Measurements from ENCODE around the gene CLCN7. TPM values are rescaled to one million over a fixed set of nuclear protein-coding genes. Genes with fewer than 3 reads are reported as not detected.

Gene CLCN7
- total and polyA plus RNA-seq, 2 of the 13 experiments (the other 11 are each of a cell fraction or from before 2014, with no cell fraction given) = 24.6 to 25.1 TPM

GRCh38 chr16:1435921-1436697, 38.7 kb downstream of the CLCN7 start (continued):
- TF ChIP-seq, protein P1, sequence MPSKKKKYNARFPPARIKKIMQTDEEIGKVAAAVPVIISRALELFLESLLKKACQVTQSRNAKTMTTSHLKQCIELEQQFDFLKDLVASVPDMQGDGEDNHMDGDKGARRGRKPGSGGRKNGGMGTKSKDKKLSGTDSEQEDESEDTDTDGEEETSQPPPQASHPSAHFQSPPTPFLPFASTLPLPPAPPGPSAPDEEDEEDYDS (CRISPR knock-in tag; IDR thresholded peaks at IDR 0.05) = peak; percentile 41
- no peak for TF ChIP-seq ZNF609 (CRISPR knock-in tag; IDR thresholded peaks at IDR 0.05; ENCODE audit: borderline replicate concordance)
- TF ChIP-seq, protein P2, sequence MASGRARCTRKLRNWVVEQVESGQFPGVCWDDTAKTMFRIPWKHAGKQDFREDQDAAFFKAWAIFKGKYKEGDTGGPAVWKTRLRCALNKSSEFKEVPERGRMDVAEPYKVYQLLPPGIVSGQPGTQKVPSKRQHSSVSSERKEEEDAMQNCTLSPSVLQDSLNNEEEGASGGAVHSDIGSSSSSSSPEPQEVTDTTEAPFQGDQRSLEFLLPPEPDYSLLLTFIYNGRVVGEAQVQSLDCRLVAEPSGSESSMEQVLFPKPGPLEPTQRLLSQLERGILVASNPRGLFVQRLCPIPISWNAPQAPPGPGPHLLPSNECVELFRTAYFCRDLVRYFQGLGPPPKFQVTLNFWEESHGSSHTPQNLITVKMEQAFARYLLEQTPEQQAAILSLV (CRISPR knock-in tag; IDR thresholded peaks at IDR 0.05; ENCODE audit: borderline replicate concordance) = no peak; the same call in 1 of the 2 replicates
- no peak for TF ChIP-seq ZBTB7B (CRISPR knock-in tag; IDR thresholded peaks at IDR 0.05)
- no peak; the same call in 1 of the 2 replicates for TF ChIP-seq ZNF879 (CRISPR knock-in tag; IDR thresholded peaks at IDR 0.05)
- TF ChIP-seq KLF16 (CRISPR knock-in tag; IDR thresholded peaks at IDR 0.05) = peak in 1 of 2 experiments; percentile 51; a peak in 1 of 4 replicates
- TF ChIP-seq ZNF747 (CRISPR knock-in tag; IDR thresholded peaks at IDR 0.05; ENCODE audit: borderline replicate concordance) = no peak
- TF ChIP-seq, protein P3, sequence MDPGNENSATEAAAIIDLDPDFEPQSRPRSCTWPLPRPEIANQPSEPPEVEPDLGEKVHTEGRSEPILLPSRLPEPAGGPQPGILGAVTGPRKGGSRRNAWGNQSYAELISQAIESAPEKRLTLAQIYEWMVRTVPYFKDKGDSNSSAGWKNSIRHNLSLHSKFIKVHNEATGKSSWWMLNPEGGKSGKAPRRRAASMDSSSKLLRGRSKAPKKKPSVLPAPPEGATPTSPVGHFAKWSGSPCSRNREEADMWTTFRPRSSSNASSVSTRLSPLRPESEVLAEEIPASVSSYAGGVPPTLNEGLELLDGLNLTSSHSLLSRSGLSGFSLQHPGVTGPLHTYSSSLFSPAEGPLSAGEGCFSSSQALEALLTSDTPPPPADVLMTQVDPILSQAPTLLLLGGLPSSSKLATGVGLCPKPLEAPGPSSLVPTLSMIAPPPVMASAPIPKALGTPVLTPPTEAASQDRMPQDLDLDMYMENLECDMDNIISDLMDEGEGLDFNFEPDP (CRISPR knock-in tag; conservative IDR thresholded peaks at IDR 0.05) = no peak
- no peak for TF ChIP-seq SOX13 (IDR thresholded peaks at IDR 0.05)
- peak in 1 of 2 experiments; percentile 15; a peak in 1 of 4 replicates for TF ChIP-seq SOX13 (CRISPR knock-in tag; conservative IDR thresholded peaks at IDR 0.05 in 1 of 2, IDR thresholded peaks at IDR 0.05 in 1 of 2)
- TF ChIP-seq, protein P4, sequence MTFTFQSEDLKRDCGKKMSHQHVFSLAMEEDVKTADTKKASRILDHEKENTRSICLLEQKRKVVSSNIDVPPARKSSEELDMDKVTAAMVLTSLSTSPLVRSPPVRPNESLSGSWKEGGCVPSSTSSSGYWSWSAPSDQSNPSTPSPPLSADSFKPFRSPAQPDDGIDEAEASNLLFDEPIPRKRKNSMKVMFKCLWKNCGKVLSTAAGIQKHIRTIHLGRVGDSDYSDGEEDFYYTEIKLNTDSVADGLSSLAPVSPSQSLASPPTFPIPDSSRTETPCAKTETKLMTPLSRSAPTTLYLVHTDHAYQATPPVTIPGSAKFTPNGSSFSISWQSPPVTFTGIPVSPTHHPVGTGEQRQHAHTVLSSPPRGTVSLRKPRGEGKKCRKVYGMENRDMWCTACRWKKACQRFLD (CRISPR knock-in tag; IDR thresholded peaks at IDR 0.05; ENCODE audit: borderline replicate concordance) = no peak
- TF ChIP-seq TEAD2 (CRISPR knock-in tag; IDR thresholded peaks at IDR 0.05) = no peak
- TF ChIP-seq GATA4 (IDR thresholded peaks at IDR 0.05; ENCODE audit: borderline replicate concordance, low read depth) = no peak
- TF ChIP-seq ZNF790 (CRISPR knock-in tag; IDR thresholded peaks at IDR 0.05; ENCODE audit: borderline replicate concordance) = no peak
- TF ChIP-seq ZNF441 (CRISPR knock-in tag; IDR thresholded peaks at IDR 0.05; ENCODE audit: borderline replicate concordance) = peak; percentile 54; the same call in 1 of the 2 replicates
- TF ChIP-seq SRF (IDR thresholded peaks at IDR 0.05; ENCODE audit: low read depth, low read length) = no peak
- TF ChIP-seq JUN (CRISPR knock-in tag; IDR thresholded peaks at IDR 0.05) = no peak
- TF ChIP-seq BATF2 (CRISPR knock-in tag; IDR thresholded peaks at IDR 0.05) = no peak
- no peak for TF ChIP-seq BORCS8-MEF2B (CRISPR knock-in tag; IDR thresholded peaks at IDR 0.05)
